A673 (cell line): Measurements from ENCODE around the gene EXOC4. TPM values are rescaled to one million over a fixed set of nuclear protein-coding genes. Genes with fewer than 3 reads are reported as not detected.

Experiments
- BruUV-seq: library from RNA; stranded (reverse); fragments of 400-500 nt; replicated peaks from 2 replicates; lab custom pipeline; 2021; lab: Mats Ljungman, UMichigan
- CTCF ChIA-PET: fragments of 300-600 bp; sonication (Branson Sonifier 250); formaldehyde crosslinking; loops from one replicate; lab custom pipeline; 2022; ENCODE audit warnings: antibody characterized with exemption; lab: Charles Lee
- POLR2A ChIA-PET: fragments of 300-600 bp; sonication (Branson Sonifier 250); formaldehyde crosslinking; loops from one replicate; lab custom pipeline; 2022; ENCODE audit warnings: antibody characterized with exemption; ENCODE audit not compliant: low non-redundant PET; lab: Charles Lee
- DNase-seq: peaks from one replicate; pipeline ENCODE4 v3.0.0-alpha.2; 2015; ENCODE audit warnings: low spot score
- H3K27ac ChIP-seq: fragments of 200-600 bp; sonication (generic); 2 replicates; pipeline ENCODE4 v1.5.1; 2016; ENCODE audit warnings: mixed run types, low read depth, mild to moderate bottlenecking, mixed read lengths, antibody characterized with exemption, low read length; ENCODE audit not compliant: poor library complexity, severe bottlenecking
- H3K27me3 ChIP-seq: fragments of 200-600 bp; sonication (generic); replicated peaks from 2 replicates; pipeline ENCODE4 v1.6.1; 2017; ENCODE audit warnings: mixed run types, low read depth, mild to moderate bottlenecking, mixed read lengths, antibody characterized with exemption, low read length; ENCODE audit not compliant: insufficient read depth, poor library complexity
- H3K36me3 ChIP-seq: fragments of 200-600 bp; sonication (generic); 2 replicates; pipeline ENCODE4 v1.6.1; 2016; ENCODE audit warnings: mixed run types, mild to moderate bottlenecking, mixed read lengths, antibody characterized with exemption, low read length; ENCODE audit not compliant: insufficient read depth, poor library complexity, severe bottlenecking
- H3K4me1 ChIP-seq: fragments of 200-600 bp; sonication (generic); 2 replicates; pipeline ENCODE4 v1.6.1; 2017; ENCODE audit warnings: mixed run types, mild to moderate bottlenecking, mixed read lengths, antibody characterized with exemption, low read length; ENCODE audit not compliant: insufficient read depth, poor library complexity, severe bottlenecking
- H3K4me3 ChIP-seq: fragments of 200-600 bp; sonication (generic); 2 replicates; pipeline ENCODE4 v1.5.1; 2016; ENCODE audit warnings: low read depth, mixed run types, mild to moderate bottlenecking, mixed read lengths, low read length; ENCODE audit not compliant: poor library complexity, severe bottlenecking
- H3K9me3 ChIP-seq: fragments of 200-600 bp; sonication (generic); 2 replicates; pipeline ENCODE4 v1.6.1; 2016; ENCODE audit warnings: mixed run types, low read depth, mild to moderate bottlenecking, mixed read lengths, antibody characterized with exemption, low read length; ENCODE audit not compliant: poor library complexity, severe bottlenecking
- CTCF ChIP-seq: fragments of 300-800, 200-600 bp; sonication (generic); conservative IDR thresholded peaks from 2 replicates; pipeline ENCODE4 v1.5.1; 2017; ENCODE audit warnings: low read depth, mild to moderate bottlenecking, antibody characterized with exemption, low read length, moderate library complexity, mixed read lengths
- EZH2 ChIP-seq: fragments of 200-600 bp; sonication (generic); IDR thresholded peaks from 2 replicates; pipeline ENCODE4 v1.6.1; 2017; ENCODE audit warnings: borderline replicate concordance, low read depth, mild to moderate bottlenecking, mixed read lengths, antibody characterized with exemption, low read length; ENCODE audit not compliant: poor library complexity, severe bottlenecking
- intact Hi-C: fragments of 100-400 bp; cut with micrococcal nuclease; formaldehyde crosslinking; loops from one replicate; pipeline ENCODE4 v1.10.0; 2022; ENCODE audit not compliant: unreplicated experiment
- total RNA-seq: library from RNA; stranded (reverse); gene quantifications from 2 replicates; pipeline ENCODE4 v1.2.3, GENCODE V29; 2021

The EXOC4 gene
- total RNA-seq, 1 experiment from 2014 or later: 66.1 TPM

GRCh38 chr7:133556553-133556952 is 303.7 kb downstream of the EXOC4 start:
- BruUV-seq: no TSS peak
- H3K36me3 ChIP-seq: no peaks in the 10 kb centered on the region
- no peak for DNase-seq
- CTCF ChIA-PET: no interaction called here
- no peaks in the 10 kb centered on the region for H3K27me3 ChIP-seq
- peaks cover 6% of the 10 kb centered on the region for H3K4me1 ChIP-seq
- POLR2A ChIA-PET: no interaction called here
- H3K4me3 ChIP-seq: no peak overlapping the region
- H3K27ac ChIP-seq: no peak overlapping the region
- intact Hi-C loops: no loop called here
- no peaks in the 10 kb centered on the region for H3K9me3 ChIP-seq
- TF ChIP-seq CTCF: no peak
- no peak for TF ChIP-seq EZH2

- Histone ChIP-seq H3K9me3 (no peaks in the 10 kb centered on the region), H3K27ac (no peak overlapping the region), H3K36me3 (no peaks in the 10 kb centered on the region), H3K4me1 (peaks cover 6% of the 10 kb centered on the region), H3K4me3 (no peak overlapping the region), H3K27me3 (no peaks in the 10 kb centered on the region)
- ChIA-PET POLR2A (no interaction called here), CTCF (no interaction called here)
- TF ChIP-seq CTCF (no peak), EZH2 (no peak)
- no peak for DNase-seq
- no TSS peak for BruUV-seq
- intact Hi-C loops: loop anchor here (10.0 kb wide), 1 partner anchor 64 kb away; no protein-coding TSS in a partner anchor
Measured at GRCh38 chr7:133560900-133561299, 308.0 kb downstream of the EXOC4 start.

- peaks cover 6% of the 10 kb centered on the region for H3K4me1 ChIP-seq
- H3K9me3 ChIP-seq: no peaks in the 10 kb centered on the region
- TF ChIP-seq EZH2 (no peak), CTCF (no peak)
- ChIA-PET POLR2A (no interaction called here), CTCF (no interaction called here)
- BruUV-seq: no TSS peak
- H3K36me3 ChIP-seq: no peaks in the 10 kb centered on the region
- no peak overlapping the region for H3K27ac ChIP-seq
- H3K4me3 ChIP-seq: no peak overlapping the region
- intact Hi-C loops: loop anchor here (10.0 kb wide), 1 partner anchor 63 kb away; no protein-coding TSS in a partner anchor
- no peak for DNase-seq
- no peaks in the 10 kb centered on the region for H3K27me3 ChIP-seq
Measured at GRCh38 chr7:133561396-133561795, 308.5 kb downstream of the EXOC4 start.
